GM18505 (cell line): ENCODE data around the gene CD93.

Experiments
- ATAC-seq: cut with Tn5 transposase; IDR thresholded peaks from one replicate; pipeline ENCODE4 v1.9.1; 2021; ENCODE audit not compliant: unreplicated experiment
- POLR2A ChIP-seq: IDR thresholded peaks from 4 replicates; pipeline ENCODE4 v1.6.1; 2011; ENCODE audit warnings: borderline replicate concordance; ENCODE audit not compliant: insufficient read depth, insufficient read length; ENCODE audit errors: extremely low read depth

The CD93 gene

DNA sequence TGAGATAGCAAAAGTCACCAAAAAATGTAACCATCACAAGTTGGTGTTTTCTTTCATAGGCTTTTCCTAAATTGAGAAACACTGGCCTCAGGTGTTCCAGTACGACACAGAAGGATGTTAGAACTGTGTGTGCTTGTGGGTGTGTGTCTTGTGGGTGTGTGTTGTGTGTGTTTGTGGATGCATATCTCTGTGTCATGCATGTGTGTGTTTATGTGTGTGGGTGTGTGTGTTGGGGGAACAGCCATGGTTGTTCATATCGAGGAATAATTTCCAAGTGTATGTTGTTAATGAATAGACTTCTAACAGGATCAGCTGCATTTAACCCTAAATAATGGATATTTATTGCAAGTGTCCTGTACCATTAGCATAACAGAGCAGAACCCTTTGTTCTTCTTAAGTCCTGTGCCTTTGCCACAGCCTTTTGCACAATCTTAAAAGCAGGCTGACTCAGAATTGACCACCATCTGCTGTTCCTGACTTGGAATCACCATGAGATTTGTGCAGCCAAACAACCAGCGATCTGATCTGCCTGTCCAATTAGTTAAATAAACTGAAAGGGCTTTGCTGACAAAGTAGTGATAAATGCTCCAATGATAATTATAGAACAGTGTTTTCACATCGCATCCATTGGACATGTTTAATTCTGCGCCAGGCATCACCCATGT, 7.6 kb downstream of the CD93 start:
- TF ChIP-seq POLR2A: no peak
- no peak for ATAC-seq

DNA sequence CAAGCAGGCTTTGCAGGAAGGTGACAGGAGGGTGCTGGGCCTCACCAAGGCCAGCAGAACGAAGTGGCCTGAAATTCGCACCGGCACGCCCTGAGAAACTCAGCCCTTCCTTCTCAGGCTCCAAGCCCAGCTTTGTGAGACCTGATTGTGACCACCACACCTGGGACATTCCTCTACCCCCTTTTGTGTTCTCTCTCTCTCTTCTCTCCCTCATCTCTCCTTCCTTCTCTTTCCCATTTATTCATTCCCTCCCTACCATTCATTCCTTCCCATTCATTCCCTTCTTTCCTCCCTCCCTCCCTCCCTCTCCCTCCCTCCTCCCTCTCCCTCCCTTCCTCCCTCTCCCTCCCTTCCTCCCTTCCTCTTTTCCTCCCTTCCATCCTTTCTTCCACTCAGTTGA, 8.8 kb downstream of the CD93 start:
- no peak for TF ChIP-seq POLR2A
- no peak for ATAC-seq

DNA sequence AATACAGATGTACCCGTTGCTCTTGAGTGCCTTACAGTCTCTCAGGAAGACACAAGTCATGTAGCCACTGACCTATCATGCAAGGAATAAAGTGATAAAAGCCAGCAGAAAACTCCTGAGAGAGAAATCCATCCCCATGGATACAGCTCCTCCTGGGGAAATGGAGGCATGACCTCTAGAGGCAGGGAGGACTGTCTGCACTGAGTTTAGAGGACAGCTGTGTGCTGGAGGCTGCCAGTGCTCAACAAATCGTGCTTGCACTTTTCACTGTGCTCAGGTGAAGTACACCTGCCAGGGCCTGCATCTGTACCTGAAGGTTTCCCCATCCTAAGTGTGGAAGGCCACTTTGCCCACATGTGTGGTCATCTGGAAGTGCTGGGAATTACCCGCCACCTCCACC, 12.1 kb downstream of the CD93 start:
- no peak for TF ChIP-seq POLR2A
- ATAC-seq: no peak

DNA sequence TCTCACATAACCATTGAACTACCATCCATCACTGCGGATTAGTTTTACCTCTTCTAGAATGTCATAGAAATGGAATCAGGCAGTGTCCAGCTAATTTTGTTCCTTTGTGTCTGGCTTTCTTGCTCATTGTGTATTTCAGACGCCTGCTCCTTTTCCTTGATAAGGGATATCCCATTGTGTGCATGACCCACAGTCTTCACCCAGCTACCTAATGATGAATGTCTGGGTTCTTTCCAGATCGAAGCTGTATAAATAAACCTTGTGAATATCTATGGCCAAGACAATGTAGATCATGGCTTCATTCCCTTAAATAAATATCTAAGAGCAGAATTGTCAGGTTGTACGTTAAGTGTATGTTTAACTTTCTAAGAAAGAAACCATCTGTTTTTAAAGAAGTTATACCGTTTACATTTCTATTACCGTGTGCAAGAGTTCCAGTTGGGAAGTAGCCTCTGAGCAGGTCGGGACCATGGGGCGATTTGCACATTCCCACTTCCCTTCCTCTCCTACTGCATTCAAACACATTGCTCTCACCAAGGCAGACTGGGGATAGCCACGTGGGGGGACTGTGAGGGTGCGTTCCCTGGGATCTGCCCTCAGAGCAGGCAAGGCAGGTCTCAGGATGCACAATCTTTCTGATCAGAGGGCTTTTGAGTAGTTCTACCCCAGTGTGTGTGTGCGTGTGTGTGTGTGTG, 13.1 kb downstream of the CD93 start:
- ATAC-seq: no peak
- TF ChIP-seq POLR2A: no peak

DNA sequence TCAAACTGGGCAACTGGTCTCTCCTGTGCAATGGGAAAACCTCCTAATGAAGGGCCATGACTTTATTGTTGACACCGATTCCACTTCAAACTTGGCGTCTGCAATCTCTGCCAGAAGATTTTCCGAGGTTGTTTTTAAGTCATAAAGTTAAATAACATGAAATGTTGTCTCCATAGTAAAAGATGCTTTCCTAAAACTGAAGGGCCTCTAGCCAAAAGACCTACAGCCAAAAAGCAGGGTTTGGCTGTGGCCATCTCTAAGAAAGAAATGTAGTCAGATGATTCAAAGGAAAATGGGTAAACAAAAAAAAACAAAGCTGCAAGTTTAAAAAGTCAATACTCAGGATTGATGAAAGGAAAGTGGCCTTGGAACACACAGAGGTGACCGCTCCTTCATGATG, 14.1 kb downstream of the CD93 start:
- ATAC-seq: no peak
- TF ChIP-seq POLR2A: no peak

DNA sequence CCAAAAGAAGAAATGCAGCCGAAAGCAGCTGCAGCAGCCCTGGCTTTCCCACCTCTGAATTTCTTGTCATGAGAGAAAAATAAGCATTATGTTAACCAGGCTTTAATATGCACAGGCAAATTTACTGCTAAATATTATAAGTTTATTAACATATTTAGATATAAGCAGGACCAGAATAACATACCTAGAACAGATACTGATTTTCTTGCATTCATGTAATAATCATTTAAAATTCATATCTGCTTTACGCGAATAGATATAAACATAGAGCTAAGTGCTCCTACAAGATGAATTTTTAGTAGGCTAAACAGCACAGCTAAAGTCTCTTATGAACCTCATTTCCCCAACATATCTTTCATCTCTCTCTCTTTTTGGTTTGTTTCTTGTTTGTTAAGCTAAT, 14.7 kb downstream of the CD93 start:
- no peak for ATAC-seq

DNA sequence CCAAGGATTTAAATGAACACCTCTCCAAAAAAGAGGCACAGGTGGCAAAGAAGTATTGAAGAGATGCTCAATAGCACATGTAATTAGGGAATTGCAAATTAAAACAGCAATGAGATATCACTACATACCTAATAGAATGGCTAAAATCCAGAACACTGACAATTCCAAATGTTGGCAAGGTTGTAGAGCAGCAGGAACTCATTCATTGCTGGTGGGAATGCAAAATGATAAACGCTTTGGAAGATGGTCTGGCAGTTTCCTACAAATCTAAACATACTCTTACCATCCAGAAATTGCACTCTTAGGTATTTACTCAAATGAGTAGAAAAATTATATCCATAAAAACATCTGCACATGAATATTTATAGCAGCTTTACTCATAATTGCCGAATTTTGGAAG, 17.0 kb downstream of the CD93 start:
- no peak for TF ChIP-seq POLR2A
- ATAC-seq: no peak

More for the DNA sequence above, 14.7 kb downstream of the CD93 start:
- no peak for TF ChIP-seq POLR2A

DNA sequence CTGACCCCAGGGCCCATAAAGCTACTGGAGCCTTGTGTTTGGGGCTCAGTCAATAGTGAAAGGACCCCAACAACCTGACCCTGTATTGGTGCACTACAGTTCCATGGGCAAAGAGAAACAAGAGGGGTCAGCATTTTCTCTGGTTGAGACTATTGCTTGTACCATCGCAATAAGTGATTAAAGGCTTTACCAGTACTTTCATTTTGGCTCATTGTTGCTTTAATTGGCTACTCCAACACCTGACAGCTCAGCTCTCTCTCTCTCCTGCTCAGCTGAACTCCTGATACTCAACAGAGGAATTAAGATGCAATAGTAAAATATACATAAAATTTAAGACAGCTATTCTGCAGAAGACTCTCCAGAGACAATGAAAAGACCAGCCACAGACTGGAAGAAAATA, 17.8 kb downstream of the CD93 start:
- no peak for ATAC-seq
- TF ChIP-seq POLR2A: no peak

DNA sequence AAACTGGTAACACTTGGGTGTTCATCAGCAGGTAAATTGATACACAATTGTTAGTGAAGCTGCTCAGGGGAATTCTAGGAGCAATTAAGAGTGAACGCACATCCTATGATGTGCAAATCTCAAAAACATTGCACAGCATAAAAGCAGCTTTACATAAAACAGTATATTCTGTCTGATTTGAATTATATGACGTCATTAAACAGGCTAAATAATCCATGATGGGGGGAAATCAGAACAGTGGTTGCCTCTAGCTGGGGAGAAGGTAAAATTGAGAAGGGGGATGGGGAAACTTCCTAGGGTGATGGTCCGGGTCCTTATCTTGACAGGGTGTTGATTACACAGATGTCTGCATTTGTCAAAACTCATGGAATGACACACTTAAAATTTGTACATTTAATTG, 19.4 kb downstream of the CD93 start:
- ATAC-seq: no peak
- TF ChIP-seq POLR2A: no peak

DNA sequence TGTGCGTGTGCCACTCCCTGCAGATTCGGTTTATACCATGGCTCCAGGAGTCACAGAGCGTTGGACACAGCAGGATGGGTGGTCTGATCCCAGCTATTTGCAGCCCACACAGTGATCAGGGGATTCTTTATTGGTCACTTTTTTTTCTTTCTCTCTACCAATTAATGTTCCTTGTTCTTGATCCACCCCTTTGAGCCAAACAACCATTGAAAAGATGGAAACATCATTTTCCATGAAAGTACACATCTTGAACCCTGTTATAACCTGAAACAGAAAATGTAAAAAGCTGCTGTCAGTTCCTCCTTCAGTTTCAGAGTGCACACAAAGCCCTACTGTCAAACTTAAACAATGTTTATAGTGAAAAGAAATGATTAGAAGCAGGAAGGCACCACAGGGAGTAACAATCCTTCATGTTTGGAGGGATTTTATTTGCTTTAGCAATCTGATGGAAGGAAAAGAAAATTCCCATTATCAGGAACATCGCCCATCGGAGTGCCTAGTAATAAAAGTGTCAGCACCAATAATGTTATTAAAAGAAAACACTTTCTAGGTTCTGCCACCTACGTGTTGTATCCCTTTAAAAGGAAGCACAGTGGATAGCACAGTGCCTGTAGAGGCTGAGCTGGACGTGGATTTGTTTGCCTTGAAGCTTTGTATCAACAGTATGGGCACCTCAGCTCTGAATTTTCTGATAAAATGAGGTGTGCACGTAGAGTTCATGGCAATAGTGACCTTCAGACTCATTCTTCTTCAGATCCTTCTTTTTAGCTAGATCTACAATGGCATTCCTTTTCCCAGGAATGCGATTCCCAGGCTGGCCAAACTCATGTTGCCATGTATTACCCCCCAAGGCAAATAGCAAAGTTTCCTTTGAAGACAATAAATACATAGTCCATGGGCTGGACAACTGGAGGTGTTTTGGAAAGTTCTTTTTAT, 20.6 kb downstream of the CD93 start:
- ATAC-seq: no peak
- no peak for TF ChIP-seq POLR2A

DNA sequence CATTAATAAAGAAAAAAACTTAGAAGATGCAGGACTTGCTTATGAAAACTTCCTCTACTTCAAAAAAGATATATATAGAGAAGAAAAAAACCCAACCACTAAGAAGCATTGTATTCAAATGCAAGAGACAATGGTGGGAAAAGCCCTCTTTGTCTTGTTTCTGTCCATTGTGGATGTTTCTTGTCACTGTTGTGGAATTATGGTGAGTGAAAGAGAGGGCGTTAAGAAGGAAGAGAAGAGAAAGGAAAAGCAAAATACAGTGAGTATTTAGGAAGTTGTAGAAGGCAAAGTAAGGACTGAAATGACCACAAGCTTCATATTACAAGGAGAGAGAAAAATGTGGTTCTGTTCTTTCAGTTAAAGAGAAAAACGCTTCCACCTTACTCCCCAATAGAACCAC, 22.5 kb downstream of the CD93 start:
- ATAC-seq: no peak

DNA sequence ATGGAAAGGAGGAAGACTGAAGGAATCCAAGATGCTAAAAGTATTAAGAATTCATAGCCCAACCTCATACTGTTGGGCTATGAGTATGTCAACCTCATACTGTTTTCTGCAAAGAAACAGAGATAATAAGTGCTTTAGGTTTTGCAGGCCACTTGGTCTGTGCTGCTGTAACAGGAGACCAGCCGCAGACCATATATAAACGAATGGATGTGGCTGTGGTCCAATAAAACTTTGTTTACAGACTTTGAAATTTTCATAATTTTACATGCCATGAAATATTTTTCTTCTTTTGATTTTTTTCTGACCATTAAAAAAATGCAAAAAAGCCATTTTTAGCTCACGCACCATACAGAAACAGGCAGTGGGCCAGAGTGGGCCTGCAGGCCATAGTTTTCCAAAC, 23.0 kb downstream of the CD93 start:
- ATAC-seq: no peak
- no peak for TF ChIP-seq POLR2A

More for the DNA sequence above, 22.5 kb downstream of the CD93 start:
- no peak for TF ChIP-seq POLR2A

DNA sequence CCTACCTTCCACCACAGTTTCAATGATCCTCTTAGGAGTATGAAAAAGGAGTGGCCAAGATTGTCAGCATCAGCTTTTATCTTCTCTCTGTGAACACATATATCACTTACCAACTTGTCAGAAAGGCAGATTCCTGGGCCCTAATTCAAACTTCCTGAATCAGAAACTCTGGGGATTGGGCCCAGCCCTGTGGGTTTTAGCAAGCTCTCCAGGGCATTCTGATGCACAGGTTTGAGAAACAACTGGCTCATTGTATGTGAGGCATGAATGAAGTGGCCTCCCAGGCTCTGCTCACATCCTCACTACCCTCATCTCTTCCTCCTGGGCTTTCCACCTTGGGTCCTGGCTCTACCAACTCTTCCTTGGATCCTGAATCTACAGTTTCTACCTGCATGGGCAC, 23.5 kb downstream of the CD93 start:
- TF ChIP-seq POLR2A: no peak
- no peak for ATAC-seq
